HG03521 (cell line): ENCODE measurements around the gene CD200R1.

ENCODE experiments used
- ATAC-seq: cut with Tn5 transposase; IDR thresholded peaks from one replicate; pipeline ENCODE4 v1.9.1; 2021; ENCODE audit warnings: mild to moderate bottlenecking, moderate library complexity; ENCODE audit not compliant: unreplicated experiment

CD200R1 gene

GRCh38 chr3:112974894-112975293 is at the start of gene CD200R1:
Gene CD200R1 (minus strand): TSS chr3:112975103. CDS start chr3:112974857, 246 bp downstream.
- no peak for ATAC-seq

- no peak for ATAC-seq
Measured at GRCh38 chr3:113021471-113021870, 46.6 kb upstream of the CD200R1 start.

GRCh38 chr3:113019182-113020137 is 44.6 kb upstream of the CD200R1 start:
- peak; percentile 87 for ATAC-seq

- ATAC-seq: peak; percentile 2
Measured at GRCh38 chr3:113018536-113019181, 43.8 kb upstream of the CD200R1 start.

GRCh38 chr3:113013593-113013992 is 38.7 kb upstream of the CD200R1 start:
- no peak for ATAC-seq

GRCh38 chr3:113008117-113008516 is 33.2 kb upstream of the CD200R1 start:
- ATAC-seq: no peak

GRCh38 chr3:113006359-113007056 is 31.6 kb upstream of the CD200R1 start:
- ATAC-seq: no peak

- no peak for ATAC-seq
Measured at GRCh38 chr3:113005611-113006010, 30.7 kb upstream of the CD200R1 start.

GRCh38 chr3:113002679-113003078 is 27.8 kb upstream of the CD200R1 start:
- ATAC-seq: no peak

- no peak for ATAC-seq
Measured at GRCh38 chr3:113002037-113002436, 27.1 kb upstream of the CD200R1 start.

GRCh38 chr3:113000691-113001090 is 25.8 kb upstream of the CD200R1 start:
- no peak for ATAC-seq

GRCh38 chr3:112995800-112996199 is 20.9 kb upstream of the CD200R1 start:
- ATAC-seq: no peak

- ATAC-seq: peak; percentile 91
Measured at GRCh38 chr3:112990672-112991602, 16.0 kb upstream of the CD200R1 start, which contains the start of gene GTPBP8. Gene GTPBP8 (plus strand): TSS chr3:112990984. CDS start chr3:112991000, 16 bp downstream.

GRCh38 chr3:112987710-112988334 is 12.9 kb upstream of the CD200R1 start:
- ATAC-seq: no peak

- no peak for ATAC-seq
Measured at GRCh38 chr3:112984485-112984884, 9.6 kb upstream of the CD200R1 start.

GRCh38 chr3:112982710-112983109 is 7.8 kb upstream of the CD200R1 start:
- ATAC-seq: no peak

- ATAC-seq: no peak
Measured at GRCh38 chr3:112980080-112980479, 5.2 kb upstream of the CD200R1 start.

- no peak for ATAC-seq
Measured at GRCh38 chr3:112979244-112979832, 4.4 kb upstream of the CD200R1 start.

GRCh38 chr3:112976953-112977352 is 2.0 kb upstream of the CD200R1 start:
- ATAC-seq: no peak
